SK-N-SH (cell line): ENCODE measurements around the gene PLCH1. TPM values are rescaled to one million over a fixed set of nuclear protein-coding genes. Genes with fewer than 3 reads are reported as not detected.

Experiments
- CTCF ChIA-PET: fragments of 300-600, 350-600 bp; formaldehyde crosslinking; extraction: SDS; loops from one replicate; lab custom pipeline; 2021; lab: Yijun Ruan, JAX
- POLR2A ChIA-PET: fragments of 350-600 bp; sonication (Branson Sonifier 250); formaldehyde crosslinking; extraction: SDS; loops from one replicate; lab custom pipeline; 2020; ENCODE audit warnings: antibody characterized with exemption, inconsistent platforms; lab: Yijun Ruan, JAX
- DNase-seq: peaks from one replicate; pipeline ENCODE4 v3.0.0; 2012
- H2AFZ ChIP-seq: fragments of 200-600 bp; sonication (generic); 2 replicates; pipeline ENCODE4 v1.8.1; 2016; ENCODE audit warnings: antibody characterized with exemption, mild to moderate bottlenecking, low read depth
- H3F3A ChIP-seq: fragments of 200-600 bp; sonication (generic); replicated peaks from 2 replicates; pipeline ENCODE3; 2016; ENCODE audit warnings: antibody characterized with exemption, mild to moderate bottlenecking; ENCODE audit not compliant: insufficient read depth
- H3K27ac ChIP-seq, 2 experiments: fragments of 200-500 bp in 1 of 2; fragments of 200-600 bp in 1 of 2; sonication (Bioruptor generic) in 1 of 2; sonication (generic), shearing (Covaris generic) in 1 of 2; 2 replicates each; pipeline versions ENCODE4 v1.5.1 to v1.6.1; 2014 to 2016; ENCODE audit warnings: low read depth in 2 of 2, inconsistent platforms in 1 of 2, low read length in 1 of 2, mild to moderate bottlenecking in 1 of 2, mixed read lengths in 1 of 2
- H3K27me3 ChIP-seq: fragments of 200-600 bp; sonication (generic), shearing (Covaris generic); 2 replicates; pipeline ENCODE4 v1.6.1; 2016; ENCODE audit warnings: mixed run types; ENCODE audit not compliant: insufficient read depth
- H3K36me3 ChIP-seq, 2 experiments: fragments of 200-500 bp in 1 of 2; fragments of 200-600 bp in 1 of 2; sonication (Bioruptor generic) in 1 of 2; sonication (generic) in 1 of 2; replicated peaks in 1 of 2; 2 replicates each; pipeline versions ENCODE3 to v1.5.1; 2014 to 2016; ENCODE audit warnings: low read length in 1 of 2, mild to moderate bottlenecking in 1 of 2; ENCODE audit not compliant: insufficient read depth in 2 of 2, control insufficient read depth in 1 of 2
- H3K4me1 ChIP-seq, 2 experiments: fragments of 200-500 bp in 1 of 2; fragments of 200-600 bp in 1 of 2; sonication (Bioruptor generic) in 1 of 2; sonication (generic), shearing (Covaris generic) in 1 of 2; 2 replicates each; pipeline versions ENCODE4 v1.5.1 to v1.6.1; 2014 to 2016; ENCODE audit warnings: low read depth in 1 of 2, low read length in 1 of 2, mixed run types in 1 of 2; ENCODE audit not compliant: insufficient read depth in 2 of 2, control insufficient read depth in 1 of 2
- H3K4me2 ChIP-seq: fragments of 200-600 bp; sonication (generic), shearing (Covaris generic); 2 replicates; pipeline ENCODE4 v1.6.1; 2017; ENCODE audit warnings: mixed run types
- H3K4me3 ChIP-seq, 2 experiments: fragments of 200-500 bp in 1 of 2; fragments of 200-600 bp in 1 of 2; sonication (Bioruptor generic) in 1 of 2; sonication (generic), shearing (Covaris generic) in 1 of 2; 2 replicates each; pipeline versions ENCODE4 v1.5.1 to v1.8.1; 2014 to 2016; ENCODE audit warnings: low read depth in 2 of 2, inconsistent platforms in 1 of 2, low read length in 1 of 2, mild to moderate bottlenecking in 1 of 2, mixed read lengths in 1 of 2, moderate library complexity in 1 of 2
- H3K79me2 ChIP-seq: fragments of 200-600 bp; sonication (generic); 2 replicates; pipeline ENCODE4 v1.8.1; 2017; ENCODE audit warnings: mild to moderate bottlenecking; ENCODE audit not compliant: insufficient read depth
- H3K9ac ChIP-seq: fragments of 200-600 bp; sonication (generic); 2 replicates; pipeline ENCODE4 v1.6.1; 2017; ENCODE audit warnings: mixed run types
- H3K9me2 ChIP-seq: fragments of 200-600 bp; sonication (generic); 2 replicates; pipeline ENCODE4 v1.6.1; 2017; ENCODE audit warnings: mixed run types
- H3K9me3 ChIP-seq: fragments of 200-600 bp; sonication (generic); 2 replicates; pipeline ENCODE4 v1.6.1; 2017; ENCODE audit warnings: mixed run types, mild to moderate bottlenecking, moderate library complexity
- H4K20me1 ChIP-seq: fragments of 200-600 bp; sonication (generic); 2 replicates; pipeline ENCODE4 v1.6.1; 2017; ENCODE audit warnings: mild to moderate bottlenecking, mixed run types; ENCODE audit not compliant: insufficient read depth
- CHD2 ChIP-seq: fragments of 150-350 bp; IDR thresholded peaks from 2 replicates; pipeline ENCODE4 v1.6.1; 2018; ENCODE audit warnings: low read length; ENCODE audit not compliant: partially characterized antibody
- EP300 ChIP-seq, 2 experiments: IDR thresholded peaks; 2 replicates each; pipeline versions ENCODE4 v1.4.0 to v1.6.1; 2012; ENCODE audit warnings: borderline replicate concordance in 1 of 2, low read depth in 1 of 2, low read length in 1 of 2
- FOSL2 ChIP-seq: IDR thresholded peaks from 2 replicates; pipeline ENCODE4 v1.4.0; 2012; ENCODE audit warnings: low read depth, mild to moderate bottlenecking, moderate library complexity, borderline replicate concordance
- GABPA ChIP-seq: IDR thresholded peaks from 2 replicates; pipeline ENCODE4 v1.4.0; 2012; ENCODE audit warnings: low read depth, mild to moderate bottlenecking
- MAX ChIP-seq: IDR thresholded peaks from 2 replicates; pipeline ENCODE4 v1.4.0; 2012; ENCODE audit warnings: low read depth
- MXI1 ChIP-seq: IDR thresholded peaks from 2 replicates; pipeline ENCODE4 v1.6.1; 2012; ENCODE audit warnings: mild to moderate bottlenecking, low read depth, low read length, improper control_type of control experiment
- RCOR1 ChIP-seq: fragments of 150-350 bp; IDR thresholded peaks from 2 replicates; pipeline ENCODE4 v1.6.1; 2017; ENCODE audit warnings: antibody characterized with exemption, low read length
- RXRA ChIP-seq: IDR thresholded peaks from 2 replicates; pipeline ENCODE4 v1.4.0; 2012; ENCODE audit warnings: low read depth, mild to moderate bottlenecking, borderline replicate concordance
- SMC3 ChIP-seq: IDR thresholded peaks from 2 replicates; pipeline ENCODE4 v1.6.1; 2012; ENCODE audit warnings: low read depth, low read length, improper control_type of control experiment
- TAF1 ChIP-seq: IDR thresholded peaks from 2 replicates; pipeline ENCODE4 v1.6.1; 2012; ENCODE audit warnings: low read depth, mild to moderate bottlenecking, low read length, moderate library complexity, borderline replicate concordance
- TCF12 ChIP-seq: IDR thresholded peaks from 2 replicates; pipeline ENCODE4 v1.4.0; 2012
- TEAD4 ChIP-seq: IDR thresholded peaks from 2 replicates; pipeline ENCODE4 v1.4.0; 2012; ENCODE audit warnings: mild to moderate bottlenecking, borderline replicate concordance; ENCODE audit not compliant: insufficient read depth
- YY1 ChIP-seq: IDR thresholded peaks from 2 replicates; pipeline ENCODE4 v1.4.0; 2012; ENCODE audit warnings: low read depth, mild to moderate bottlenecking
- polyA plus RNA-seq, 3 experiments: library from polyadenylated mRNA; depleted of rRNA; stranded (reverse); fragments of >200 nt; gene quantifications; 2 replicates each; pipeline ENCODE4 v1.2.3, GENCODE V29; 2012
- TF ChIP-seq, protein P1 (sequence below): fragments of 200-600 bp; sonication (generic); IDR thresholded peaks from 2 replicates; pipeline ENCODE4 v1.6.1; 2017; ENCODE audit warnings: antibody characterized with exemption, mild to moderate bottlenecking, moderate library complexity
- TF ChIP-seq, protein P2 (sequence below): IDR thresholded peaks from 2 replicates; pipeline ENCODE4; 2012
- TF ChIP-seq, protein P3 (sequence below): fragments of 150-350 bp; IDR thresholded peaks from 2 replicates; pipeline ENCODE4 v1.6.1; 2016; ENCODE audit warnings: mild to moderate bottlenecking, low read depth, low read length
- TF ChIP-seq, protein P4 (sequence below): IDR thresholded peaks from 2 replicates; pipeline ENCODE4 v1.6.1; 2012; ENCODE audit warnings: mild to moderate bottlenecking, low read depth, low read length, moderate library complexity

PLCH1 gene
- polyA plus RNA-seq, 1 of the 3 experiments (the other 2 are of a cell fraction), result 0.26 TPM

DNA sequence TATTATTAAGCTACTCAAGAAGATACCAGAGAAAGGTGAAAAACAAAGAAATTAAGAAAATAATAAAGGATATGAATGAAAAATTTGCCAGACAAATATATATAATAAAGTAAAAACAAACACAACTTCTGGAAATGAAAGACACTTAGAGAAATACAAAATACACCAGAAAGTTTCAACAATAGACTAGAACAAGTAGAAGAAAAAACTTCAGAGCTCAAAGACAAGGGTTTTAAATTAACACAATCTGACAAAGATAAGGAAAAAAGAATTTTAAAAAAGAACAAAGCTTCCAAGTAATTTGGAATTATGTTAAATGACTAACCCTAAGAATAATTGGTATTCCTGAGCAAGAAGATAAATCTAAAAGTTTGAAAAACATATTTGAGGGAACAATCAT is 135.3 kb downstream of the PLCH1 start:
- Histone ChIP-seq H3K4me2 (no peak overlapping the region), H3K27ac (no peak overlapping the region), H3K4me3 (no peak overlapping the region), H2AFZ (no peak overlapping the region), H4K20me1 (no peaks in the 10 kb centered on the region), H3K9ac (no peak overlapping the region), H3K9me3 (no peaks in the 10 kb centered on the region), H3K36me3 (no peaks in the 10 kb centered on the region), H3K4me1 (peaks cover 0 to 5% of the 10 kb centered on the region in 2 experiments; a peak in 1 of 4 replicates), H3K79me2 (no peaks in the 10 kb centered on the region), H3F3A (no peaks in the 10 kb centered on the region), H3K27me3 (no peaks in the 10 kb centered on the region), H3K9me2 (no peaks in the 10 kb centered on the region)
- POLR2A ChIA-PET, result no interaction called here
- CTCF ChIA-PET, result interaction anchor here (1.1 kb wide), 1 partner anchor 19 kb away, joined by 3 read pairs; no protein-coding TSS in a partner anchor
- no peak for DNase-seq
- TF ChIP-seq TAF1, result no peak
- no peak for TF ChIP-seq YY1
- TF ChIP-seq, protein P1, sequence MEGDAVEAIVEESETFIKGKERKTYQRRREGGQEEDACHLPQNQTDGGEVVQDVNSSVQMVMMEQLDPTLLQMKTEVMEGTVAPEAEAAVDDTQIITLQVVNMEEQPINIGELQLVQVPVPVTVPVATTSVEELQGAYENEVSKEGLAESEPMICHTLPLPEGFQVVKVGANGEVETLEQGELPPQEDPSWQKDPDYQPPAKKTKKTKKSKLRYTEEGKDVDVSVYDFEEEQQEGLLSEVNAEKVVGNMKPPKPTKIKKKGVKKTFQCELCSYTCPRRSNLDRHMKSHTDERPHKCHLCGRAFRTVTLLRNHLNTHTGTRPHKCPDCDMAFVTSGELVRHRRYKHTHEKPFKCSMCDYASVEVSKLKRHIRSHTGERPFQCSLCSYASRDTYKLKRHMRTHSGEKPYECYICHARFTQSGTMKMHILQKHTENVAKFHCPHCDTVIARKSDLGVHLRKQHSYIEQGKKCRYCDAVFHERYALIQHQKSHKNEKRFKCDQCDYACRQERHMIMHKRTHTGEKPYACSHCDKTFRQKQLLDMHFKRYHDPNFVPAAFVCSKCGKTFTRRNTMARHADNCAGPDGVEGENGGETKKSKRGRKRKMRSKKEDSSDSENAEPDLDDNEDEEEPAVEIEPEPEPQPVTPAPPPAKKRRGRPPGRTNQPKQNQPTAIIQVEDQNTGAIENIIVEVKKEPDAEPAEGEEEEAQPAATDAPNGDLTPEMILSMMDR, result no peak
- TF ChIP-seq RXRA, result no peak
- TF ChIP-seq, protein P2, sequence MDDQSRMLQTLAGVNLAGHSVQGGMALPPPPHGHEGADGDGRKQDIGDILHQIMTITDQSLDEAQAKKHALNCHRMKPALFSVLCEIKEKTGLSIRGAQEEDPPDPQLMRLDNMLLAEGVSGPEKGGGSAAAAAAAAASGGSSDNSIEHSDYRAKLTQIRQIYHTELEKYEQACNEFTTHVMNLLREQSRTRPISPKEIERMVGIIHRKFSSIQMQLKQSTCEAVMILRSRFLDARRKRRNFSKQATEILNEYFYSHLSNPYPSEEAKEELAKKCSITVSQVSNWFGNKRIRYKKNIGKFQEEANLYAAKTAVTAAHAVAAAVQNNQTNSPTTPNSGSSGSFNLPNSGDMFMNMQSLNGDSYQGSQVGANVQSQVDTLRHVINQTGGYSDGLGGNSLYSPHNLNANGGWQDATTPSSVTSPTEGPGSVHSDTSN, result no peak
- TF ChIP-seq FOSL2, result no peak
- TF ChIP-seq TEAD4, result no peak
- no peak for TF ChIP-seq SMC3
- TF ChIP-seq MXI1, result no peak
- TF ChIP-seq, protein P3, sequence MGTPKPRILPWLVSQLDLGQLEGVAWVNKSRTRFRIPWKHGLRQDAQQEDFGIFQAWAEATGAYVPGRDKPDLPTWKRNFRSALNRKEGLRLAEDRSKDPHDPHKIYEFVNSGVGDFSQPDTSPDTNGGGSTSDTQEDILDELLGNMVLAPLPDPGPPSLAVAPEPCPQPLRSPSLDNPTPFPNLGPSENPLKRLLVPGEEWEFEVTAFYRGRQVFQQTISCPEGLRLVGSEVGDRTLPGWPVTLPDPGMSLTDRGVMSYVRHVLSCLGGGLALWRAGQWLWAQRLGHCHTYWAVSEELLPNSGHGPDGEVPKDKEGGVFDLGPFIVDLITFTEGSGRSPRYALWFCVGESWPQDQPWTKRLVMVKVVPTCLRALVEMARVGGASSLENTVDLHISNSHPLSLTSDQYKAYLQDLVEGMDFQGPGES, result no peak
- TF ChIP-seq MAX, result no peak
- no peak for TF ChIP-seq CHD2
- TF ChIP-seq RCOR1, result no peak
- TF ChIP-seq GABPA, result no peak
- TF ChIP-seq EP300 (IDR thresholded peaks at IDR 0.05; ENCODE audit: borderline replicate concordance in 1 of 2, low read depth in 1 of 2, low read length in 1 of 2), result no peak
- TF ChIP-seq TCF12, result no peak
- TF ChIP-seq, protein P4, sequence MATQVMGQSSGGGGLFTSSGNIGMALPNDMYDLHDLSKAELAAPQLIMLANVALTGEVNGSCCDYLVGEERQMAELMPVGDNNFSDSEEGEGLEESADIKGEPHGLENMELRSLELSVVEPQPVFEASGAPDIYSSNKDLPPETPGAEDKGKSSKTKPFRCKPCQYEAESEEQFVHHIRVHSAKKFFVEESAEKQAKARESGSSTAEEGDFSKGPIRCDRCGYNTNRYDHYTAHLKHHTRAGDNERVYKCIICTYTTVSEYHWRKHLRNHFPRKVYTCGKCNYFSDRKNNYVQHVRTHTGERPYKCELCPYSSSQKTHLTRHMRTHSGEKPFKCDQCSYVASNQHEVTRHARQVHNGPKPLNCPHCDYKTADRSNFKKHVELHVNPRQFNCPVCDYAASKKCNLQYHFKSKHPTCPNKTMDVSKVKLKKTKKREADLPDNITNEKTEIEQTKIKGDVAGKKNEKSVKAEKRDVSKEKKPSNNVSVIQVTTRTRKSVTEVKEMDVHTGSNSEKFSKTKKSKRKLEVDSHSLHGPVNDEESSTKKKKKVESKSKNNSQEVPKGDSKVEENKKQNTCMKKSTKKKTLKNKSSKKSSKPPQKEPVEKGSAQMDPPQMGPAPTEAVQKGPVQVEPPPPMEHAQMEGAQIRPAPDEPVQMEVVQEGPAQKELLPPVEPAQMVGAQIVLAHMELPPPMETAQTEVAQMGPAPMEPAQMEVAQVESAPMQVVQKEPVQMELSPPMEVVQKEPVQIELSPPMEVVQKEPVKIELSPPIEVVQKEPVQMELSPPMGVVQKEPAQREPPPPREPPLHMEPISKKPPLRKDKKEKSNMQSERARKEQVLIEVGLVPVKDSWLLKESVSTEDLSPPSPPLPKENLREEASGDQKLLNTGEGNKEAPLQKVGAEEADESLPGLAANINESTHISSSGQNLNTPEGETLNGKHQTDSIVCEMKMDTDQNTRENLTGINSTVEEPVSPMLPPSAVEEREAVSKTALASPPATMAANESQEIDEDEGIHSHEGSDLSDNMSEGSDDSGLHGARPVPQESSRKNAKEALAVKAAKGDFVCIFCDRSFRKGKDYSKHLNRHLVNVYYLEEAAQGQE, result no peak
